K562 (cell line): ENCODE data around the gene GNG3. TPM values are rescaled to one million over a fixed set of nuclear protein-coding genes. Genes with fewer than 3 reads are reported as not detected.
A peak's percentile ranks its signal among the peaks of the same experiment; 100 is the strongest.

Experiments
- DMBX1 ChIP-seq: fragments of 250-450 bp; sonication (Bioruptor Pico); IDR thresholded peaks from 2 replicates; pipeline ENCODE4 v1.8.0; 2022; ENCODE audit warnings: inconsistent platforms, mild to moderate bottlenecking, moderate library complexity, borderline replicate concordance
- E2F1 ChIP-seq: sonication (generic); formaldehyde crosslinking; IDR thresholded peaks from 2 replicates; pipeline ENCODE4 v1.8.1; 2023; ENCODE audit warnings: mild to moderate bottlenecking, missing genetic modification reagents, moderate library complexity
- LEF1 ChIP-seq: fragments of 450-650 bp; IDR thresholded peaks from 2 replicates; pipeline ENCODE4 v1.6.1; 2016; ENCODE audit warnings: mild to moderate bottlenecking
- POLR2AphosphoS5 ChIP-seq: IDR thresholded peaks from 2 replicates; pipeline ENCODE4 v1.6.1; 2011; ENCODE audit warnings: mild to moderate bottlenecking, low read depth, low read length, moderate library complexity; ENCODE audit not compliant: control insufficient read depth, insufficient read depth
- SNIP1 ChIP-seq: fragments of 450-650 bp; IDR thresholded peaks from 2 replicates; pipeline ENCODE4 v1.7.1; 2017; ENCODE audit warnings: low read depth, mild to moderate bottlenecking
- SP1 ChIP-seq: sonication (generic); formaldehyde crosslinking; IDR thresholded peaks from 2 replicates; pipeline ENCODE4 v1.8.1; 2022; ENCODE audit warnings: mild to moderate bottlenecking, missing genetic modification reagents
- TCF3 ChIP-seq: sonication (generic); formaldehyde crosslinking; IDR thresholded peaks from 2 replicates; pipeline ENCODE4 v1.4.0; 2020; ENCODE audit warnings: mild to moderate bottlenecking, missing genetic modification reagents
- THRAP3 ChIP-seq: fragments of 450-650 bp; IDR thresholded peaks from 2 replicates; pipeline ENCODE4 v1.6.1; 2016; ENCODE audit warnings: mild to moderate bottlenecking, inconsistent platforms, borderline replicate concordance
- YY1 ChIP-seq, 3 experiments: IDR thresholded peaks; 2 replicates each; pipeline ENCODE4 v1.6.1; 2011; ENCODE audit warnings: low read length in 2 of 3, mild to moderate bottlenecking in 2 of 3, moderate library complexity in 2 of 3, borderline replicate concordance in 1 of 3, control low read depth in 1 of 3, low read depth in 1 of 3; ENCODE audit not compliant: insufficient read depth in 3 of 3, insufficient replicate concordance in 2 of 3, control insufficient read depth in 1 of 3, insufficient read length in 1 of 3; ENCODE audit errors: extremely low read depth in 1 of 3
- polyA plus RNA-seq, 8 experiments: library from polyadenylated mRNA; depleted of rRNA in 4 of 8; stranded (reverse) in 5 of 8; unstranded in 3 of 8; fragments of >200 nt; fragmentation: Nextera tagmentation in 2 of 8; fragmentation: Illumina TruSeq in 1 of 8; extraction: Ambion mirVana in 2 of 8; extraction: Trizol in 1 of 8; gene quantifications; 2 replicates each; pipeline versions ENCODE4 v1.2.1 to v1.2.3, GENCODE V29; 2011 to 2014; ENCODE audit warnings: inconsistent platforms in 1 of 8, missing spikeins in 1 of 8
- total RNA-seq, 7 experiments: library from RNA; depleted of rRNA in 6 of 7; stranded (reverse); fragments of >200 nt in 6 of 7; fragmentation: Illumina TruSeq in 2 of 7; extraction: Trizol in 2 of 7; gene quantifications; 2 replicates each; pipeline versions ENCODE4 v1.2.1 to v1.2.3, GENCODE V29; 2011 to 2021; ENCODE audit warnings: low replicate concordance in 1 of 7
- TF ChIP-seq, protein P1 (sequence below): fragments of 200-600 bp; sonication (generic); IDR thresholded peaks from one replicate; pipeline ENCODE4 v1.6.1; 2012; ENCODE audit warnings: mild to moderate bottlenecking, low read depth, low read length, inconsistent platforms

GNG3 gene
- total and polyA plus RNA-seq, 9 of the 15 experiments (the other 6 are each of a cell fraction or from before 2014, with no cell fraction given) = 0.07 TPM; not detected in 8

- TF ChIP-seq POLR2AphosphoS5 (no peak), TCF3 (CRISPR knock-in tag) (0 out of 2 replicates have a peak, but pooled peaks have one; percentile 12), DMBX1 (CRISPR knock-in tag) (peak; percentile 15; the same call in 1 of the 2 replicates), THRAP3 (no peak), SNIP1 (no peak), E2F1 (peak; percentile 57; the same call in 1 of the 2 replicates), LEF1 (0 out of 2 replicates have a peak, but pooled peaks have one; percentile 4), SP1 (CRISPR knock-in tag) (peak; percentile 24), YY1 (IDR thresholded peaks at IDR 0.05; ENCODE audit: borderline replicate concordance in 1 of 3, control insufficient read depth in 1 of 3, extremely low read depth in 1 of 3, insufficient read depth in 3 of 3, insufficient read length in 1 of 3, insufficient replicate concordance in 2 of 3, low read depth in 1 of 3, low read length in 2 of 3) (peak in 1 of 3 experiments; percentile 14)
- TF ChIP-seq, protein P1, sequence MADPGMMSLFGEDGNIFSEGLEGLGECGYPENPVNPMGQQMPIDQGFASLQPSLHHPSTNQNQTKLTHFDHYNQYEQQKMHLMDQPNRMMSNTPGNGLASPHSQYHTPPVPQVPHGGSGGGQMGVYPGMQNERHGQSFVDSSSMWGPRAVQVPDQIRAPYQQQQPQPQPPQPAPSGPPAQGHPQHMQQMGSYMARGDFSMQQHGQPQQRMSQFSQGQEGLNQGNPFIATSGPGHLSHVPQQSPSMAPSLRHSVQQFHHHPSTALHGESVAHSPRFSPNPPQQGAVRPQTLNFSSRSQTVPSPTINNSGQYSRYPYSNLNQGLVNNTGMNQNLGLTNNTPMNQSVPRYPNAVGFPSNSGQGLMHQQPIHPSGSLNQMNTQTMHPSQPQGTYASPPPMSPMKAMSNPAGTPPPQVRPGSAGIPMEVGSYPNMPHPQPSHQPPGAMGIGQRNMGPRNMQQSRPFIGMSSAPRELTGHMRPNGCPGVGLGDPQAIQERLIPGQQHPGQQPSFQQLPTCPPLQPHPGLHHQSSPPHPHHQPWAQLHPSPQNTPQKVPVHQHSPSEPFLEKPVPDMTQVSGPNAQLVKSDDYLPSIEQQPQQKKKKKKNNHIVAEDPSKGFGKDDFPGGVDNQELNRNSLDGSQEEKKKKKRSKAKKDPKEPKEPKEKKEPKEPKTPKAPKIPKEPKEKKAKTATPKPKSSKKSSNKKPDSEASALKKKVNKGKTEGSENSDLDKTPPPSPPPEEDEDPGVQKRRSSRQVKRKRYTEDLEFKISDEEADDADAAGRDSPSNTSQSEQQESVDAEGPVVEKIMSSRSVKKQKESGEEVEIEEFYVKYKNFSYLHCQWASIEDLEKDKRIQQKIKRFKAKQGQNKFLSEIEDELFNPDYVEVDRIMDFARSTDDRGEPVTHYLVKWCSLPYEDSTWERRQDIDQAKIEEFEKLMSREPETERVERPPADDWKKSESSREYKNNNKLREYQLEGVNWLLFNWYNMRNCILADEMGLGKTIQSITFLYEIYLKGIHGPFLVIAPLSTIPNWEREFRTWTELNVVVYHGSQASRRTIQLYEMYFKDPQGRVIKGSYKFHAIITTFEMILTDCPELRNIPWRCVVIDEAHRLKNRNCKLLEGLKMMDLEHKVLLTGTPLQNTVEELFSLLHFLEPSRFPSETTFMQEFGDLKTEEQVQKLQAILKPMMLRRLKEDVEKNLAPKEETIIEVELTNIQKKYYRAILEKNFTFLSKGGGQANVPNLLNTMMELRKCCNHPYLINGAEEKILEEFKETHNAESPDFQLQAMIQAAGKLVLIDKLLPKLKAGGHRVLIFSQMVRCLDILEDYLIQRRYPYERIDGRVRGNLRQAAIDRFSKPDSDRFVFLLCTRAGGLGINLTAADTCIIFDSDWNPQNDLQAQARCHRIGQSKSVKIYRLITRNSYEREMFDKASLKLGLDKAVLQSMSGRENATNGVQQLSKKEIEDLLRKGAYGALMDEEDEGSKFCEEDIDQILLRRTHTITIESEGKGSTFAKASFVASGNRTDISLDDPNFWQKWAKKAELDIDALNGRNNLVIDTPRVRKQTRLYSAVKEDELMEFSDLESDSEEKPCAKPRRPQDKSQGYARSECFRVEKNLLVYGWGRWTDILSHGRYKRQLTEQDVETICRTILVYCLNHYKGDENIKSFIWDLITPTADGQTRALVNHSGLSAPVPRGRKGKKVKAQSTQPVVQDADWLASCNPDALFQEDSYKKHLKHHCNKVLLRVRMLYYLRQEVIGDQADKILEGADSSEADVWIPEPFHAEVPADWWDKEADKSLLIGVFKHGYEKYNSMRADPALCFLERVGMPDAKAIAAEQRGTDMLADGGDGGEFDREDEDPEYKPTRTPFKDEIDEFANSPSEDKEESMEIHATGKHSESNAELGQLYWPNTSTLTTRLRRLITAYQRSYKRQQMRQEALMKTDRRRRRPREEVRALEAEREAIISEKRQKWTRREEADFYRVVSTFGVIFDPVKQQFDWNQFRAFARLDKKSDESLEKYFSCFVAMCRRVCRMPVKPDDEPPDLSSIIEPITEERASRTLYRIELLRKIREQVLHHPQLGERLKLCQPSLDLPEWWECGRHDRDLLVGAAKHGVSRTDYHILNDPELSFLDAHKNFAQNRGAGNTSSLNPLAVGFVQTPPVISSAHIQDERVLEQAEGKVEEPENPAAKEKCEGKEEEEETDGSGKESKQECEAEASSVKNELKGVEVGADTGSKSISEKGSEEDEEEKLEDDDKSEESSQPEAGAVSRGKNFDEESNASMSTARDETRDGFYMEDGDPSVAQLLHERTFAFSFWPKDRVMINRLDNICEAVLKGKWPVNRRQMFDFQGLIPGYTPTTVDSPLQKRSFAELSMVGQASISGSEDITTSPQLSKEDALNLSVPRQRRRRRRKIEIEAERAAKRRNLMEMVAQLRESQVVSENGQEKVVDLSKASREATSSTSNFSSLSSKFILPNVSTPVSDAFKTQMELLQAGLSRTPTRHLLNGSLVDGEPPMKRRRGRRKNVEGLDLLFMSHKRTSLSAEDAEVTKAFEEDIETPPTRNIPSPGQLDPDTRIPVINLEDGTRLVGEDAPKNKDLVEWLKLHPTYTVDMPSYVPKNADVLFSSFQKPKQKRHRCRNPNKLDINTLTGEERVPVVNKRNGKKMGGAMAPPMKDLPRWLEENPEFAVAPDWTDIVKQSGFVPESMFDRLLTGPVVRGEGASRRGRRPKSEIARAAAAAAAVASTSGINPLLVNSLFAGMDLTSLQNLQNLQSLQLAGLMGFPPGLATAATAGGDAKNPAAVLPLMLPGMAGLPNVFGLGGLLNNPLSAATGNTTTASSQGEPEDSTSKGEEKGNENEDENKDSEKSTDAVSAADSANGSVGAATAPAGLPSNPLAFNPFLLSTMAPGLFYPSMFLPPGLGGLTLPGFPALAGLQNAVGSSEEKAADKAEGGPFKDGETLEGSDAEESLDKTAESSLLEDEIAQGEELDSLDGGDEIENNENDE = no peak
Observed at GRCh38 chr11:62669420-62670161, 37.9 kb upstream of the GNG3 start (continued).
